Measurements from ENCODE around the gene CD2.

Gene CD2

GRCh38 chr1:116767782-116768382, 13.7 kb downstream of the CD2 start:
- in situ Hi-C loops (cut with HindIII; ENCODE audit: low sequenced_read_pairs), result no loop called here

GRCh38 chr1:116768416-116769103, 14.3 kb downstream of the CD2 start:
- no peak for DNase-seq (ENCODE audit: low read depth, low spot score)
- no peak for TF ChIP-seq CTCF (IDR thresholded peaks at IDR 0.05; ENCODE audit: low read depth, low read length)
- H3K4me3 ChIP-seq (ENCODE audit: low read depth, low read length), result no peak overlapping the region
- in situ Hi-C loops (cut with HindIII; ENCODE audit: low sequenced_read_pairs), result no loop called here

More at GRCh38 chr1:116767782-116768382, 13.7 kb downstream of the CD2 start:
- H3K4me3 ChIP-seq (ENCODE audit: low read depth, low read length), result no peak overlapping the region
- no peak for DNase-seq (ENCODE audit: low read depth, low spot score)
- no peak for TF ChIP-seq CTCF (IDR thresholded peaks at IDR 0.05; ENCODE audit: low read depth, low read length)

GRCh38 chr1:116769104-116769452, 14.8 kb downstream of the CD2 start:
- in situ Hi-C loops (cut with HindIII; ENCODE audit: low sequenced_read_pairs), result no loop called here
- no peak for DNase-seq (ENCODE audit: low read depth, low spot score)
- no peak overlapping the region for H3K4me3 ChIP-seq (ENCODE audit: low read depth, low read length)
- TF ChIP-seq CTCF (IDR thresholded peaks at IDR 0.05; ENCODE audit: low read depth, low read length), result no peak

- in situ Hi-C loops (cut with HindIII; ENCODE audit: low sequenced_read_pairs), result no loop called here
- peak; percentile 67 for DNase-seq (ENCODE audit: low read depth, low spot score)
- H3K4me3 ChIP-seq (ENCODE audit: low read depth, low read length), result no peak overlapping the region
- TF ChIP-seq CTCF (IDR thresholded peaks at IDR 0.05; ENCODE audit: low read depth, low read length), result no peak
Observed at GRCh38 chr1:116769561-116769977, 15.3 kb downstream of the CD2 start.

- in situ Hi-C loops (cut with HindIII; ENCODE audit: low sequenced_read_pairs), result no loop called here
- DNase-seq (ENCODE audit: low read depth, low spot score), result no peak
- no peak overlapping the region for H3K4me3 ChIP-seq (ENCODE audit: low read depth, low read length)
- no peak for TF ChIP-seq CTCF (IDR thresholded peaks at IDR 0.05; ENCODE audit: low read depth, low read length)
Observed at GRCh38 chr1:116769994-116770393, 15.8 kb downstream of the CD2 start.

- no peak for TF ChIP-seq CTCF (IDR thresholded peaks at IDR 0.05; ENCODE audit: low read depth, low read length)
- no peak for DNase-seq (ENCODE audit: low read depth, low spot score)
- H3K4me3 ChIP-seq (ENCODE audit: low read depth, low read length), result no peak overlapping the region
- in situ Hi-C loops (cut with HindIII; ENCODE audit: low sequenced_read_pairs), result no loop called here
Observed at GRCh38 chr1:116770625-116771024, 16.4 kb downstream of the CD2 start.
